ENCODE measurements around the gene WAPL.
A peak's percentile ranks its signal among the peaks of the same experiment; 100 is the strongest.

WAPL gene

DNA sequence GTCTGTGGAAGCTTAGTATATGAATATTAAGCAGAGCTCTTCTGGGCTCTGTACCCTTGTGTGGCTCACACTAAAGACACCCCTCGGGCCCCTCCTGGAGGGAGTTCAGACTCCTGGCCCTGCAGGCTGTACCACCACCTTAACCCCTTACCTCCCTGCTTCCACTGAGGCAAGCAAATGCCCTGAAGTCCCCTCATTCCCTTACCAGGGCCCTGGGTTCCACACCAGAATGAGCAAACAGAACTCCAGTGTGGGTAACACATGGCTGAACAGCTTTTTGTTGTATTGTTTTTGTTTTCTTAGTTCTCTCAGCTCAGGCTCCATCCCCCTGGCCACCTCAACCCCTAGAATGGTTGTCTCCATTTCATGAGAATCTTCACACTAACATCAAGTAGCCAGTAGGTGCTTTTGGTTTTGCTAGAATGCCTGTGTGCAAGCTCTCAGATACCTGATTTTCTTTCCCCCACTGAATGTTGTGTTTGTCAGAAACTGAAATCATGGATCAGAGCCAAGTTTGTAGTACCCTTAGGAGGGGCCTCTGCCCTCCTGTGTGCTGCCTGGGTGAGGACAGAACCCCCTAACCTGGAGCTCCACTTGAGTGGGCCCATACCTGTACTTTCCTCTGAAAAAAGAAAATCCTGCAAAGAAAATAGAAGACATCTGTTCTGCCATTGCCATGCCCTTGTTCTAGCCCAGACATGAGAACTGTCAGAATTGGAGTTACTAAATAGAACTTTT is 2.8 kb upstream of the WAPL start:
- peak in 1 of 14 donors; percentile 3 for DNase-seq

DNA sequence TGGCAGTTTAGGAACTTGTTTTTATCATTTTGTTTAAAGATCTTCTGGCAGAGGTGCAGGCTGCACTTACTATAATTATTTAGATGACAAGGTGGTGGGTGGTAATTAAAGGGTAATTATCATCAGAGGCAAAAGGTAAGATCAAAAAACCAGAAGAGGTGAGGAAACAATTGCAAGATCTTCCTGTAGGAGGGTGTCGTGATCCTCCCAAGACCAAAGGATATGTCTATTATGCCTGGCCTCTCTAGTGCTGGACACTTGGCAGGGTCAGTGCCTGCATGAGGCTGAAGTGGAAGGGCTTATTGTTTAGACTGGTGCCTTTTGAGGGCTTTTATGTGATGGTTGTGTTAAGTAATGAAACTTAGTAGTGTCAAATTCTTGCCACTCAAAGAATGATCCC is 1.8 kb upstream of the WAPL start:
- peak in 4 of 14 donors; percentile 3 to 32 (median 10) for DNase-seq

DNA sequence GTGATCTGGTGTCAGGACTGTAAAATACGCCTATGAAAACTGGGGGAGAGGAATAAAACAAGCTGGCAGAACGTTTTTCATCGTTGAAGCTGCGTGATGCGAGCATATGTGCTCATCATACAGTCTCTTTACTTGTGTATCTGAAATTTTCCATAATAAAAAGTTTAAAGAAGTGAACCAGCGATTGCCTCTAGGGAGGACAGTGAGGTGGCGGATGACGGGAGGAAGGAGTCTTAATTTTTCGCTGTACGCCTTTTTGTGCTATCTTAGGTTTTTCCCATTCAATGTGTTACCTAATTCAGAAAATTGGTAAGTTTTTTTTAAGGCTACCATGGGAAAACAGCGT is 891 bp upstream of the WAPL start:
- no peak for DNase-seq

DNA sequence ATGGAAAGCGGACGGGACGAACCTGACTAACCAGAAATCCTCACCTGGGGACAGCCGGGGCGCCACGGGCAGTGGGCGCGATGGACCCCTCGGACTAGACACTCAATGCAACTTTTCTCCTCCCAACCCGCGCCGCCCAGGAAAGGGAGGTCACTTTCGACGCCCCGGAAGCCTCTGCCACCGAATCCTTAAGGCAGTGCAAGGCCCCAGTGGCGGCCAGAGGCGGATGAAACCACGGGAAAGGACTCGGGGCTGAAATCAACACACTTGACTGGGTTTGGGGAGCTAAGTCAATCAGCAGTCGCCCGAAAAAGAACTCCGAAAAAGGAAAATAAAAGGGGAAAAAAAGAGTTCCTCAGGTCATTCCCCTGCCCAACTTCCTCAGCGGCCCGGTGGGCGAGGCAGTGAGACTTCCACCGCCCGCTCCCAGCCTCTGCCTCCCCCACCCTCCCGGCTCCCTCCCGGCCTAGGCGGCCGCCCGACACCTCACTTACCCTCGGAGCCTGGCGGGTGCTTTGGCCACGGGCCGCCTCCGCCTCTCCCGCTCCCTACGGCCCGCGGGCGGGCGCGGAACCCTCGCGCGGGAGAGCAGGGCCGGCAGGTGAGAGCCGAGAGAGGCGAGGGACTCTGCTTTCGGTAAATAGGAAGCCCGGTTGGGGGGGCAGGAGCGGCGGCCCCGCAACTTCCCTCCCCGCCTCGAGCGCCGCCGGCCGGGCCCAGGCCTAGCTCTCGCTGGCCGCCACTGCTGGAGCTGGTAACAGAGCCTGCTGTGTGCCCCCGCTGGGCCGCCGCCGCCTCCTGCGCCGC is 518 bp downstream of the WAPL start:
- peak in 4 of 14 donors; percentile 27 to 50 (median 37) for DNase-seq

DNA sequence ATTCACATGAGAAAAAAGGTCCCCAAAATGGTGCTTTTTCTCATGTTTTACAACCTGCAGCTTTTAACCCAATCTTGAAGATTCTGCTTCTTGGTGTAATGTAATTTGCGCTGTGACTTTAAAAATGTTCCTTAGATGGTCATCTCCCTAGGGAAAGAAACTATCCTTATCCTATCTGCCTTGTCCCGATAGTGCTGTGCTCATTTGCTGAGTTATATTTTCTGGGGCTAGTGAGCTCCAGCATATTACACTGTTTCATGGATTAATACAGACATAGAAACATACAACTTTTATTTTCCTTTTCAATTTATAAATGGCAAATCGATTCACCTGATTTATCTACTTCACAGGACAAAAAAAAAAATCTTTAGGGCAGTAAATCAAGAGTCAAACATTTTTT is 2.8 kb downstream of the WAPL start:
- no peak for DNase-seq

DNA sequence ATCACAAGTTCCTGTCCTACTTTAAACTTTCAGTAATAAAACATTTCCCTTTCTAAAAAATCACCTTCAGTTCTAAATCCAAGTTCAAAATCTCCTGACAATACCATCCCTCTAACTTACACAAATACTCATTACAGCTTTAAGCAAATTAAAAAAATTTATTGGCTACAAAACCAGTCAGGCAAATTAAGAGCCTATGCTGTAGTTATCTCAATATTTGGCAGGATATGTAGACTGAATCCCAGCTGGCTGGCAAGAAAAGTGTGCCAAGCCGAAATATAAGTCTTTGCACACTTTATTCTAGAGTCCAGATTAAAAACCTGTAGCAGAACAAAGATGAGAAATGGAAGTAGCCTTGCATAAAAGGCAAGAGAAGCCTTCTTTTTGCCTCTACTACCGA is 9.5 kb downstream of the WAPL start:
- DNase-seq: no peak

DNA sequence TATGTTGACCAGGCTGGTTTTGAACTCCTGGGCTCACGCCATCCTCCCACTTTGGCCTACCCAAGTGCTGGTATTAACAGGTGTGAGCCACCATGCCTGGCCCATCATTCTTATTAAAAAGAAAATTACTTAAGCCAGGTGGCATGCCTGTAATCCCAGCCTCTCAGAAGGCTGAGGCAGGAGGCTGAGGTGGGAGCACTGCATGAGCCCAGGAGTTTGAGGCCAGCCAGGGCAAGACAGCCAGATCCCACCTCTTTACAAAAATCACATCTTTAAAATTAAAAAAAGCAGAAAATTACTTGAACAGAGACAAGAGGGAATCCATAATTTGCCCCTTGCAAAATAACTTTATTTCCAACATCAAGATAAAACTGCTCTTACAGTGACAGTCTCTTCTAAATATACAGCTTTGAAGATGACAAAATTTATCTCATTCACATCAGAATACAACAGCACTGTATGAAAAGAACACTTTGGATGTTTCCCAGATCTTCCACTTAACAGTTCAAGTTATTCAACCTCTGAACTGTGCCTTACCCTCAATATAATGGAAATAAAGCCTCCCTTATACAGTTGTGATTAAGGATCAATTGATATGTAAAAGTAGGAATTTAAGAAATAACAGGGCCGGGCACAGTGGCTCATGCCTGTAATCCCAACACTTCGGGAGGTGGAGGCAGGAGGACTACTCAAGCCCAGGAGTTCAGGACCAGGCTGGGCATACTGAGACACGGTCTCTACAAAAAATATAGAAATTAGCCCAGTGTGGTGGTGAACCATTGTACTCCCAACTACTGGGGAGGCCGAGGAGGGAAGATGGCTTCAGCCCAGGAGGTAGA is 10.3 kb downstream of the WAPL start:
- DNase-seq: no peak

DNA sequence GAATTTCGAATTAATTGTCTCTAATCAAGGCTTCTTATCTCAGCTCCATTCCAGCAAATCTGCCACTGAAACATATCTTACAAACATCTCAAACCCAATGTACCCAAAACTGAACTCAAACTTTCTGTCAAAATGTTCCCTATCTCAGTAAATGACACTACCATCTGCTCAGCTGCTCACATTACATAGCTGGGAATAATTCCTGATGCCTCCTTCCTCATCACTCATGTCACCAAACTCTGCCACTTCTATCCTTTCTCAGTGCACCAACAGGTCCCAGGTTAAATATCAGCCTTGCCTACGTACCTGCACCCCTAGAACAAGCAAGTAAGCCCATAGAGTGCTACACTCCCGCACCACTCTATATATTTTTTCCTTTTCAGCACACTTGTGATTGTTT is 12.4 kb downstream of the WAPL start:
- DNase-seq: no peak

DNA sequence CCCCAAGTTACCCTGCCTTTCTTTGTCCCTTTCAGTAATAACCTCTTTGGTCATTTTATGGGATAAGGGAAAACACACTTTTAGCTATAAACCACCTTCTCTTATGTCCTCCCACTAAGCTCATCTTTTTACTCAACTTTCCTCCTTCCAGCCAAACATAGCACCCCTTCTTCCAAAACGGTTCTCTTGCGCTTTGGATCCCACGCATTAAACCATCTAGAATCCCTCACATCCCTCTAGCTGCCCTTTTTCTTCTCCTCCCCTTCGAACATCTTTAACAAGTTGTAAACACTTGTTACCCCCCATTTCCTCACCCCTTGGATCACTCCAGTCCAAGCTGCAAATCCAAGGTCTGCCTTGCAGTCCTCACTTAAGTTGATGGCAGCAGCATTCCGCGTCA is 13.4 kb downstream of the WAPL start:
- DNase-seq: no peak

DNA sequence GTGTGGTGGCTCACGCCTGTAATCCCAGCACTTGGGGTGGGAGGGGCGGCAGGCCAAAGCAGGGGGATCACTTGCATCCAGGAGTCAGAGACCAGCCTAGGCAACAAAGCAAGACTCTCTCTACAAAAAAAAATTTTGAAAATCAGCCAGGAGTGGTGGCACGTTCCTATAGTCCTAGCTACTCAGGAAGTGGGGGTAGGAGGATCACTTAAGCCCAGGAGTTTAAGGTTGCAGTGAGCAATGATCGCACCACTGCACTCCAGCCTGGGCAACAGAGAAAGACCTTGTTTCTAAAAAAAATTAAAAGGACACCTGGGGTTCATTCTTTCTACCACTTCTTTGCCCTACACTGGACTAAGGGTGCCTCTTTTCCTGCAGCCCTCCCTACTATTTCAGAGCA is 15.1 kb downstream of the WAPL start:
- DNase-seq: no peak

DNA sequence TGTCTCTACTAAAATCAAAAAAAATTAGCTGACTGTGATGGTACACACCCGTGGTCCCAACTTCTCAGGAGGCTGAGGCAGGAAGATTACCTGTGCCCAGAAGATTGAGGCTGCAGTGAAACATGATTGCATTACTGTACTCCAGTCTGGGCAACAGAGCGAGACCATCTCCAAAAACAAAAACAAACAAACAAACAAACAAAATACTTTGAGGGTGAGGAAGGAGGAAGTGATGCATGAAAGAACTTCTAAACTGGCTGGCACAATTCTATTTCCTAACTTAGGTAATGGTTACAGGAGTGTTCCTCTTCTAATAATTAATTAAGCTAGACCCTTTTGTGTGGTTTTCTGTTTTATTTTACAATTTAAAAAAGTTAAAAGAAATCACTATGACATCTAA is 15.5 kb downstream of the WAPL start:
- DNase-seq: no peak

DNA sequence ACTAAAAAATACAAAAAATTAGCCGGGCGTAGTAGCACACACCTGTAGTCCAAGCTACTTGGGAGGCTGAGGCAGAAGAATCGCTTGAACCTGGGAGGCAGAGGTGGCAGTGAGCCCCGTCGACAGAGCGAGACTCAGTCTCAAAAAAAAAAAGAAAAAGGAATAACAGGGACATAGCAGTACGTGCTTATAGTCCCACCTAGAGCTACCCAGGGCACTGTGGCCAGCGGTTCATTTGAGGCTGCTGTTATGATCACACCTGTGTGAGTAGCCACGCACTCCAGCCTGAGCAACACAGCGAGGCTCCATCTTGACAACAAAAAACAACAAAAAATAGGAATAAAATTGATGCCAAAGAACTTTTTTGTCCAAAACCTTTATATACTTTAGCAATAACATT is 17.1 kb downstream of the WAPL start:
- DNase-seq: no peak

DNA sequence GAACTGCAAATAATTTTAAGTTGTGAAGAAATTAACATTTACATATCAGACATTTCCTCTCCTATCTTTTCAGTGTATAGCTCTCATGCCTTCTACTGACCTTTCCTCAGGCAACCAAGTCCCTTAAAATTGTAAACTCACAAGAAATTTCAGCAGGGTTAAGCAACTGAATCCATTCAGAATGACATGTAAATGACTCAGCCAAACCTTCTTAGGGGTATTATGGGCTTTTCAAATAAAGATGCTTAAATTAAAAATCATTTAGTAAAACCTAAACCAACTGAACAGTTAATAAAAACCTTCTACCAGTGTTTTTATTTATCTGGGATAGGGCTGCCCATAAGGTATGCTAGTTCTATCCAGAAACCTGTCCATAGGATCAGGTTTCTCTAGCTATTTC is 20.7 kb downstream of the WAPL start:
- DNase-seq: no peak

DNA sequence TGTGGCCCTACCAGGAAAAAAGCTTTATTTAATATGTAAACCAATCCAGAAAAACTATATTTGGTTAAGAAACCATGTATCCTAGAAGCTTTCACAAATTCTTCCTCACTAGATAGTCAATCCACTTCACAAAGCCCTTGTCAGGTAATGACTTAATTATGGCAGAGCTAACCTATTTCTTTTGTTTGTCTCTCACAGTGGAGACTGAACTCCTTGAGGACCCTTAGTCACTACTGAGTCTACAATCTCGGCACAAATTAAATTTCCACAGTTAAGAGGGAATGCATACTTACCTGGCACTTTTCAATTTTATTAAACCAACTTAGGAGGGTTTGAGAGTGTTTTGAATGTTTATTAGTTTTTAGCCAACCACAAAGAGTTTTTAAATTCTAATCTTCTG is 23.0 kb downstream of the WAPL start:
- no peak for DNase-seq

DNA sequence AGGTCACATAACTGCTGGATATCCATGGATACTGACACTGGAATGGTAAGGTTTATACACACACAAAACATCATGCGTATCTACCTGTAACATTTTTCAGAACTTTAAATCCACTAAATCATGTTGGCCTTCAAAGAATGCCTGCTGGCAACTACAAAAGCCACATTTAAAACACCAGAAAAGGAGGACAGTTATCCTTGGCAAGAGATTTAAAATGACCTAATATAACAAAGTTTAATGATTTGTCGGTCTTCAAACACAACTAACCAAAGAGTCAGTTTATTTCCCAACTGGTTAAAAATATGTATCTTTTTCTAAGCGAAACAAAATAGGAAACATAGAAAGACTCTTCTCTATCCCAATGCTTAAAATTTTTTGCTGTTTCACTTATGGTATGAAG is 24.0 kb downstream of the WAPL start:
- no peak for DNase-seq

DNA sequence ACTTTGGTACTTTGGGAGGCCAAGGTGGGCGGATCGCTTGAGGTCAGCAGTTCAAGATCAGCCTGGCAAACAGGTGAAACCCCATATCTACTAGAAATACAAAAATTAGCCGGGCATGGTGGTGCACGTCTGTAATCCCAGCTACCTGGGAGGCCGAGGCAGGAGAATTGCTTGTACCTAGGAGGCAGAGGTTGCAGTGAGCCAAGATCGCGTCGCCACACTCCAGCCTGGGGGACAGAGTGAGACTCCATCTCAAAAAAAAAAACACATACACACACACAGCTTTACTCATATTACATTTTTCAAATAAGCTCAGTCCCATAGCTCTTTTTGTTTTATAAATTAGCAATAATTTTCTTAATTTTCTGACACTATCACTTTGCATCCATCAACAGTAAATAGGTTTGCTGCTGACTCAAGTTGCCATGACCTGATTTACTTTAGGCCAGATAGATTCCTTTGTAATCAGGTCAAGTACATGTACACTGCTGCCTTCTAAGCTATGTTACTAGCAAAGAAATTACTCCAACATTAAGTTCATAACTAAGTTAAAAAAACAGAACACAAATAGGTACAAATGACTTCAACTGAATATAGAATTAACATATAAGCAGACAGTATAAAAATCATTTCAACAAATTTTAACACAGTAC is 31.5 kb downstream of the WAPL start:
- no peak for DNase-seq

DNA sequence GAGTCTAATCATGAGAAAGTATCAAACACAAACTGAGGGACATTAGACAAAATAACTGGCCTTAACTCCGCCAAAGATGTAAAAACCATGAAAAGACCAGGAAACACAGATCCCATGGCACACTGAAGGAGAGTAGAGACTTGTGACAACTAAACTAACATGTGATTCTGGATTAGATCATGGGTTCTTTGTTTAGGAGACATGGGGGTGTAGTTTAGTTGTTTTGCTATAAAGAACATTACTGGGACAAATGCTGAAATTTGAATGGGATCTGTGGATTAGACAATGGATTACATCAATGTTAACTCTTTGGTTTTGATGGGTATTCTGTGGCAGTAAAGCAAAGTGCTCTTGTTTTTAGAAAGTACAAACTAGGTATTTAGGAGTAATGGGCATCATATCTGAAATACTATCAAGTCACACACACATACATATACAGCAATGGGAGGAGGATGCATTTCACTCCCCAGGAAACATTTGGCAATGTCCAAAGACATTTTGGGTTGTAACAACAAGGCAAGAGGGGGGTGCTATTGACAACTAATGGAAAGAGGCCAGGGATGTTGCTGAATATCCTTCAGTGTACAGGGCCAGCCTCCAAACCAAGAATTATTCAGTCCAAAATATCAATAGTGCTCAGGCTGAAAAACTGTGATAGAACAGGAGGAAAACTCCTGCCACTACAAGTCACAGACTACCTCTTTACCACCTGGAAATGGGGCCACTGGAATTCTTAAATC is 32.4 kb downstream of the WAPL start:
- DNase-seq: peak in 2 of 14 donors; percentile 1 to 27

DNA sequence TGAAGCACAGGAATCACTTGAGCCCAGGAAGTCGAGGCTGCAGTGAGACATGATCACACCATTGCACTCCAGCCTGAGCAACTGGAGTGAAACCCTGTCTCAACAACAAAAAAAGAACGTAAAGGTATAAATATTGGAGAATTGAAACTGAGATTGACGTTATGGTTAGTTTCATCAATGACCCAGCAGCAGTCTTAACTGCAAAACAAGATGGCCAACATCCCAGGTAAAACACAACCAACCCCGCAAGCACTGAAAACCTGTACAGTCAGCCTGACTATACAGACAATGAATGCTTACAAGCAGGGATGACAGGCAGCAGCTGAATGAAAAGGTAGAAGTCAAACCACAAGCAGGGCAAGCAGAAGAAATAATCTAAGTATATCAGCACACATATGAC is 34.7 kb downstream of the WAPL start:
- DNase-seq: no peak

DNA sequence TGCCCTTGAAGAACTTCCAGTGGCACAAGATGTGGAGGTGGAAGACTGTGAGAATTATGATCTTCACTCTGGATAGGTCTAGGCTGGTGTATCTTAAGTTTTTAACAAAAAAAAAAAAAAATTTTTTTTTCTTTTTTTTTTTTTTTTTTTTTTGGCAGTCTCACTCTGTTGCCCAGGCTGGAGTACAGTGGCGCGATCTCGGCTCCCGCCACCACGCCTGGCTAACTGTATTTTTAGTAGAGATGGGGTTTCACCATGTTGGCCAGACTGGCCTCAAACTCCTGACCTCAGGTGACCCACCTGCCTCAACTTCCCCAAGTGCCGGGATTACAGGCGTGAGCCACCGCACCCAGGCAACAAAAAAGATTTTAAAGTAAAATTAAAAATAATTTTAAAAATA is 37.9 kb downstream of the WAPL start:
- DNase-seq: no peak

DNA sequence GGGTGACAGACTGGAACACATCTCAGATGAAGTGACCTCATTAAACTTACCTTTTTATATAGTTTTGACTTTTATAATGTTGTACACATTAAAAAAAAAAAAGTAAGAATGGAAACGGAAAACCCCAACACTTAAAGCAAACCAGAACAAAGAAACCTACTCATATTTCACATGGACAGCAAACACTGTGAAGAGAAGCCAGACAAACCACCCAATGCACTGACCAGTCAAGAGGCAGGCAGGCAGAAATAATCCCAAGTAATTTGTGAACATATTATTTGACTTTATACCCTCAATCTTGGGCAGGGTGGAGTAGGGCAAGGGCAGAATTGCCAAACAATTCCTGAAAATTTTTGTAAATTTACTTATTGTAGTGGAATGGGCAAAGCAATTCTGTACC is 39.8 kb downstream of the WAPL start:
- no peak for DNase-seq

DNA sequence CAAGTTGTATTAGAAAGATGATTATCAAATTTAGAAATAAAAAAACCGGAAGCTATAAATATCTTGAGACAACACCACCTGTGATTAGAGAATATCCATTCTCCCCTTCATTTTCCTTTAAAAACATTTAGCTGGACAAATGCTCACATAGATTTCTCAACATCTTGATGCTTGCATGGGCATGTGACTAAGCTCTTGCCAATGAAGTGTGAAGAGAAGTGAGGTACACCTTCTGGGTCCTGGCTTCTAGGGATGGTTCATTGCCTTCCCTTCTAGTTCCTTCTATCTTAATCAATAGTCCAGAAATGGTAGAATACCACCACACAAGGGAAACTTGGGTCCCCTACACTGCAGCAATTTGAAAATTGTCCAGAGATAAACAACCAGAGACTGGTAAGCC is 41.0 kb downstream of the WAPL start:
- DNase-seq: no peak

DNA sequence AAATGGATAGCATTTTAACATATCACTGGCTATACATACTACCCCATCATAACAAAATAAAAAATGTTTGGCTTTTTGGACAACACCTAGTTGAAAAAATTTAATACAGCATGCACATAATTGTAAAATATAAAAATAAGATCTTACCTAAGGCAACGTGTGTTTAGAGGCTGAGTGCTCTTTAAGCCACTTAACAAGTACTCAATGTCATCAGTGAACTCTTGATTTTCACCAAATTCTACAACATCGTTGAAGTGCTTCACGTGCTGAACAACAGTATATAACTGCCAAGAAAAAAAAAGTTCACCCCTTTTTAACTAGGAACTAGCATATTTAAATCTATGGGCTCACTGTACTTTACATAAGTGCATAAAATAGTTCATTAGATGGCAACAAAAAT is 49.5 kb downstream of the WAPL start:
- no peak for DNase-seq

All from C1 segment of cervical spinal cord (tissue), 14 donors.